Skin of body (tissue), 2 donors: ENCODE results near the gene CCDC39. TPM values are rescaled to one million over a fixed set of nuclear protein-coding genes. Genes with fewer than 3 reads are reported as not detected.

Experiments
- small RNA-seq: library from RNA; depleted of rRNA; stranded (forward); fragments of <200 nt; gene quantifications from one replicate; pipeline ENCODE3, GENCODE V24; 2014; ENCODE audit warnings: low replicate concordance
- total RNA-seq: library from RNA; depleted of rRNA; stranded (reverse); fragments of >200 nt; gene quantifications from one replicate; pipeline ENCODE4 v1.2.3, GENCODE V29; 2014

CCDC39 gene
- total RNA-seq, 1 donor from 2014 or later = not detected

Small RNAs within 50 kb of the gene (small RNA-seq; reads per million reads assigned to genes)
- not detected for gene AC068298.1
- gene RNU6-486P = not detected

Other genes with a start within 250 kb of the CCDC39 start
- 36.6 TPM for gene TTC14, start 77.3 kb downstream of the CCDC39 start, total RNA-seq
- gene FXR1, start 233.2 kb upstream of the CCDC39 start, total RNA-seq = 223 TPM